Middle frontal gyrus (tissue), 1 donor: ENCODE data around the gene KDM6A.
"Not testable (repeated sequence)": the region's sequence is repeated elsewhere in the genome, so short reads cannot be mapped to it uniquely, and the experiment has no call there.

Experiments
- DNase-seq: peaks from one replicate; pipeline ENCODE4 v3.0.0-alpha.2; 2015; ENCODE audit warnings: low spot score; ENCODE audit errors: extremely low spot score

Gene KDM6A

DNA sequence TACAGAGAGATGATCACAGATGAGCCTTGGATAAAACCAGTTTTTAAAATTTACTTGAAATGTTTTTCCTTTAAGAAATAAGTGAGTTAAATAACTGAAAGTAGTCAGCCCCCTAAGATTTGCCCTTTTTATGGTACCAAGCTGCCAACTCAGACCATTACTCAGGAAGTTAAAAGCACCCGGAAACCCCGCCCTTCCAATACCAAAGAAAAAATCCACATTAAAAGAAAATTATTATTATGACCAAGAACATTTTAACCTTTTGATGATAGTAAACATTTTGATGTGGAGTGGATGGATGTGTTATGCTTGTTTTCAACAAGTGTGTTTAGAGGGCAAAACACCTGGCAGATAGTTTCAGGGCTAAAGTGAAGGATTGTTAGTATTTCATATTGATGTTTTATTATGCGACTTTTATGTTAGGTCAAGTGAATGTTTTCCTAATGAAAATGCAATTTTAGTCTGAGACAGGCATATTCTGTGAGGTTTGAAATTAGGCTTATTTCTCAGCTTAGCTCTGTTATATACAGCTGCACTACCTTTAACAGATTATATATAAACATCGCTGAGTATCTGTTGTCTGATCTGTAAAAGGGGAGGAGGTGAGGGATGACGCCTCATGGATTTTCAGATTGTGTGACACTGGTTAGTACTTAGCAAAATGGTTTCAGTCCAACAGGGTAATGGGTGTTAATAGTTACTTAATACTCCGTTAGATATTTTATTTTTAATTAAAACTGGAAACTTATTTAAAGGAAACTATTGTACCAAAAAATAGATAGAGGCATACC lies 89.0 kb downstream of the KDM6A start:
- no peak for DNase-seq

GRCh38 chrX:44962944-44963343 lies 90.0 kb downstream of the KDM6A start:
- no peak for DNase-seq

DNA sequence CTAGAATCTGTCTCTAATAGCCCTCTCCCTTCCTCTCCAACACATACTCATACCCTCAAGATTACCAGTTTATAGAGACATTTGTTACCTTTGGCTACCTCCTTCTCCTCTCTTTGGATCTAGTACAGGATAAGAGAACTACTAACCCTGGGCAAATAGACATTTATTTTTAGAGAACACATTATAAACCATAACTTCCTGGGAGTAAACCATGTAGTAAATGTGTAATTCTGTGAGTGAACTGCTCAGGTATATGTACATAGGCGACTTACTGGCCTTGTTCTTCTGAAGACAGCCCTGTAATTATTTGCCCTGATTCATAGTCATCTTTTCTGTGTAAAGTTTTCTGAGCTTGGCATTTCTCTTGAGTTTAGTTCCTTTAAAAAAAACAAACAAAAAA lies 94.2 kb downstream of the KDM6A start:
- no peak for DNase-seq

GRCh38 chrX:44970709-44971108 lies 97.7 kb downstream of the KDM6A start:
- DNase-seq: no peak

- DNase-seq: no peak
These were observed 98.7 kb downstream of the KDM6A start for GRCh38 chrX:44971674-44972073.

GRCh38 chrX:44972132-44972531 lies 99.1 kb downstream of the KDM6A start:
- DNase-seq: no peak

DNA sequence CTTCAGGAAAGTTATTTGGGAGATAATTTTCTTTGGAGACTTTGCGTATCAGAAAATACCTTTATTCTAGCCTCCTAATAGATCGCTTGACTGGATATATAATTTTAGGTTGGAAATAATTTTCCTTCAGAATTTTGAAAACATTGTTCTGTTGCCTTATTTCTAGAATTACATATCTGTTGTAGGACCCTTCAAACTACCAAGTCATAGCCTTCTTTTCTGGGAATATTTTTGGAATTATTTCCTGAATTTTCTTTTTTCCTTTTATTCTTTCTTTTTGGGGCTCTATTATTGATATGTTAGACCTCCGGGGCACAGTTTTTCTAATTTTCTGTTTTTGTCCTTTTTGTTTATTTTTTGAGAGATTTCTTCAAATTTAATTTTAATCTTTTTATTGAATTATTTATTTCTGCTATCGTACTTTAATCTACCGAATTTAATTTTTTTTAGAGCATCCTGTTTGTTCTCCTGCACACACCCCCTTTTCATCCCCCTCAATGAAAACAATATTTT lies 100.5 kb downstream of the KDM6A start:
- DNase-seq: no peak

GRCh38 chrX:44974451-44974850 lies 101.5 kb downstream of the KDM6A start:
- DNase-seq: no peak

GRCh38 chrX:44975666-44976263 lies 102.8 kb downstream of the KDM6A start:
- DNase-seq: no peak

DNA sequence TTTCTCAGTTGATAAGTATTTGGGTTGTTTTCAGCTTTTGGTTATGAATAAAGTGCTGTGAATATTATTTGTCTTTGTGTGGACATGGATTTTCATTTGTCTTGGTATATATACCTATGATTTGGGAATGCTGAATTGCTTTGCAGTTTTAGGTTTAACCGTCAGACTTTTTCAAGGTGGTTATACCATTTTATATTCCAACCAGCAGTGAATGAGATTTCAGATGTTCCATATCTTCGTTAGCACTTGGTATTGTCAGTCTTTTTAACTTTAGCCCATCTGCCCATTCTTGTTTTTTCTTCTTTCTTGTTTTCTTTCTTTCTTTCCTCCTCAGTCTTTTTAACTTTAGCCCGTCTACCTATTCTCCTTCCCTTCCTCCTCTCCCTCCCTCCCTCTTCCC lies 106.0 kb downstream of the KDM6A start:
- DNase-seq: no peak

GRCh38 chrX:44980403-44980802 lies 107.4 kb downstream of the KDM6A start:
- DNase-seq: no peak

DNA sequence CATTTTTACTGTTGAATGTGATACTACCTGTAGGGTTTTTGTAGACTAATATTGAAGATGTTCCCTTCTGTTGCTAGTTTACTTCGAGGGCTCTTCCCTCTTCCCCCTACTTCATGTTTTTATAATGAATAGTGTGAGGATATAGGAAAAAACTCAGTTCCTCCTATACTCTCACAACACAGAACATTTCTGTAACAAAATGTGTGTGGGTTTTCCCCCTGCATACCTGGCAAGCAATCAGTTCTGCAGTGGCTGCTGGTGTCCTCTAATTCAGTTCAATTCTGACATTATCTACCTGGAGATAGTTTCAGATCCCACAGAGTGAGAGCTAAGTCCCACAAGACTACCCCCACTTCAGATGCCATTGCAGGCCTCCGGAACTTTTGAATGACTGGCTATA lies 107.9 kb downstream of the KDM6A start:
- no peak for DNase-seq

DNA sequence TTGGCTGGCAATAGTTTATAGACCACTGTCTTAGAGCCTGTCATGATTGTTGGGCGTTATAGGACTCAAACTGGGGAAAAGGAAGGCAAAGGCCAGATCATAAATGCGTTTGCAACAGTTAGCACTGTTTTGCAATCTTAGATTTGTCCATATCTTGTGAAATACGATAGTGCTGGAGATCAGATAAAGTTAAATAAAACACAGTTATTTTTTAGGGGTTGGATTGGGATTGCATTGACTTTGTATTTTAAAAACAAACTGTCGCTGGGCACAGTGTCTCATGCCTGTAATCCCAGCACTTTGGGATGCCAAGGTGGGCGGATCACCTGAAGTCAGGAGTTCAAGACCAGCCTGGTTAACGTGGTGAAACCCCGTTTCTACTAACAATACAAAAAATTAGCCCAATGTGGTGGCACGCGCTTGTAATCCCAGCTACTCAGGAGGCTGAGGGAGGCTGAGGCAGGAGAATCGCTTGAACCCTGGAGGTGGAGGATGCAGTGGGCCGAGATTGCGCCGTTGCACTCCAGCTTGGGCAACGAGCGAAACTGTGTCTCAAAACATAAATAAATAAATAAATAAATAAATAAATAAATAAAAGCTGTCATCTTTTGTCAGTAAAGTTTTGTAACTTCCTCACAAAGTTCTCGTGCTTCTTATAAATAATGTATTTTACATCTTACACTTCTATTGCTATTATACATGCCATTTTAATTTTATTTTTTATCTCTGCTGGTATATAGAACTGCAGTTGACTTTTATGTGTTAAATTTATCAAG lies 117.2 kb downstream of the KDM6A start:
- DNase-seq: no peak

- no peak for DNase-seq
These were observed 119.8 kb downstream of the KDM6A start for GRCh38 chrX:44992775-44993174.

- DNase-seq: no peak
These were observed 123.3 kb downstream of the KDM6A start for GRCh38 chrX:44996277-44996676.

DNA sequence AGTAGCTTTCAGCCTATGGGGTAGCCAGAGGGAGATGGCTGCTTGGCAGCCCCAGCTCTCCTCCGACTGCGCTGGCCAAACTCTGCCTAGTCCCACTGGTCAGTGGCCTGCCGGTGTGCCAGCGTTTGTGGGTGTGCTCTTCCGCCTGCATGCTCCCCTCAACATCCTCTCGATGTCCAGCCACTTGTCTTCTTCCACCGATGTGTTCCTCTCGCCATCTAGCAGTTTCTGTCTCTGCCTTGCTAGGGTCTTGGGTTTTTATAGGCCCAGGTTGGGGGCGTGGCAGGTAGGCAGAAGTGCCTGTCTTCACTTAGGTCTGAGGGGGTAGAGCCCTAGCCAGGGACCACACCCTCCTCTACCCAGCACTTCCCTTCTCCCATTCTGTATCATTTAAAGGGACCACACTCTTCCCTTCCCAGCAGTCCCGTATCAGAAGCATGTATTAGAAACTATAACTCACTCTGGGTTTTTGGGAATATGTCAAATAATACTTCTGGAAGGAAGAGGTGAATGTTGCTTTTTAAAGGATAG lies 124.4 kb downstream of the KDM6A start:
- no peak for DNase-seq

DNA sequence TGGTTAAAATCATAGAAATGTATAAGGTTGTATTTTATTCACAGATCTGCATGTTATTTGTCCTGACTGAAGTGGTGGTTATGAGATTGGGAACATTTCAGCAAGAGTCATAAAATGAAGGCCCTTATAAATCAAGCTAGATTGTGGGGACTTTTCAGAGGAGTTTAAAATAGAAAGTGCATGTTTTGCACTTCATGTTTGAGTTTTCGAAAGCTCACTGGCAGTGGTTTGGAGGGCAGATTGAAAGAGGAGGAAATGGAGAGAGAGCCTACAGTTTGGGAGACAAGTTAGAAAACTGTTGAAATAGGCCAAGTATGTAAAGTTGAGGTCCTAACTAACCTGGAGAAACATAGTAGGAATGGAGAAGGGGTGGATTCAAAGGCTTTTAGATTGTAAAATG lies 124.9 kb downstream of the KDM6A start:
- DNase-seq: no peak

- DNase-seq: not testable (repeated sequence)
These were observed 126.2 kb downstream of the KDM6A start for GRCh38 chrX:44999237-44999636.

DNA sequence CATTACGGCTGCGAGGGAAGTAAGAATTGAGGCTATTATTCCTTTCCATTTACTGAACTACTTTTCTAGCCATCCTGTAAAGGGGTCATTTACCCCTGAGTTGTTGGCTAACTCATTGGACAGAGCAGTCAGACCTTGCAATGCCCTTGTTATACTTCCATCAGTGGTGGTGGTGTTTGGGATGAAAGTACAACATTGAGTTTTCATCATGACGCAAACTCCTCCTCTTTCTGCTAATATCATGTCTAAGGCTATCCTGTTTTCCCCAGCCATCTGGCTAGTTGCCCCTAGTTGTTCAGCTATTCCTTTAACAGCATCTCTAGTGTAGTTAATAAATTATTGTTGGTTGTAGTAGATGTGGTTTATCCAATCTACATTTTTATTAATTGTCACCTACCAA lies 126.9 kb downstream of the KDM6A start:
- DNase-seq: not testable (repeated sequence)

GRCh38 chrX:45001048-45001447 lies 128.1 kb downstream of the KDM6A start:
- no peak for DNase-seq

DNA sequence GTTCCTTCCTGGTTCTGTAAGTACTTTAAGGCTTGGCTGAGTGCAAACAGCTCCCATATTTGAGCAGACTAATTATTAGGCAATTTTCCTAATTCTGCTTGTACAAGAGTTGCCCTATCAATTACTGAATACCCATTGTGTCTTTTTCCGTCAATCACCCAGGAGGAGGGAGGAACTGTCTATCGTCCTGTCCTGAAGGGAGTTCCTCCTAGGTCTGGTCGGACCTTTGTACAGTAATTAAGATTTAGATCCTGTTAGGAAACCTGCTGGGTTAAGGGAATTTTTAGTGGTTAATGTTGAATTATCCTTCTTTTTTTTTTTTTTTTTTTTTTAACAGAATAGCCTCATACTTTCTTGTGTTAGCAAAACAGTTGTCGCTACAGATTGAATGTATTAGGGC lies 130.1 kb downstream of the KDM6A start:
- DNase-seq: no peak
